GM21723 (cell line): ENCODE results near the gene UBIAD1.
"Not testable (repeated sequence)": the region's sequence is repeated elsewhere in the genome, so short reads cannot be mapped to it uniquely, and the experiment has no call there.

ENCODE experiments used
- ATAC-seq: cut with Tn5 transposase; IDR thresholded peaks from one replicate; pipeline ENCODE4 v1.9.1; 2021; ENCODE audit warnings: mild to moderate bottlenecking, moderate library complexity; ENCODE audit not compliant: unreplicated experiment

Gene UBIAD1

GRCh38 chr1:11279630-11280029 lies 6.6 kb downstream of the UBIAD1 start:
- ATAC-seq = no peak

GRCh38 chr1:11280719-11281376 lies 7.8 kb downstream of the UBIAD1 start:
- no peak for ATAC-seq

GRCh38 chr1:11281518-11282331 lies 8.7 kb downstream of the UBIAD1 start:
- ATAC-seq = no peak

GRCh38 chr1:11283151-11283550 lies 10.2 kb downstream of the UBIAD1 start:
- no peak for ATAC-seq

- ATAC-seq = no peak
Observed at GRCh38 chr1:11284784-11285183, 11.8 kb downstream of the UBIAD1 start.

GRCh38 chr1:11285883-11286734 lies 13.1 kb downstream of the UBIAD1 start:
- ATAC-seq = no peak

GRCh38 chr1:11286735-11287410 lies 13.9 kb downstream of the UBIAD1 start:
- ATAC-seq = no peak

- no peak for ATAC-seq
Observed at GRCh38 chr1:11289064-11289463, 16.1 kb downstream of the UBIAD1 start.

GRCh38 chr1:11291049-11291448 lies 18.1 kb downstream of the UBIAD1 start:
- ATAC-seq = no peak

GRCh38 chr1:11293856-11294255 lies 20.9 kb downstream of the UBIAD1 start:
- no peak for ATAC-seq

- ATAC-seq = no peak
Observed at GRCh38 chr1:11294951-11295350, 22.0 kb downstream of the UBIAD1 start.

- no peak for ATAC-seq
Observed at GRCh38 chr1:11295905-11296304, 22.9 kb downstream of the UBIAD1 start.

- ATAC-seq = not testable (repeated sequence)
Observed at GRCh38 chr1:11297774-11298173, 24.8 kb downstream of the UBIAD1 start.

GRCh38 chr1:11298390-11299224 lies 25.6 kb downstream of the UBIAD1 start:
- no peak for ATAC-seq

- ATAC-seq = no peak
Observed at GRCh38 chr1:11299225-11299574, 26.2 kb downstream of the UBIAD1 start.

GRCh38 chr1:11301601-11302000 lies 28.6 kb downstream of the UBIAD1 start:
- no peak for ATAC-seq

- ATAC-seq = no peak
Observed at GRCh38 chr1:11302366-11302765, 29.4 kb downstream of the UBIAD1 start.

- ATAC-seq = not testable (repeated sequence)
Observed at GRCh38 chr1:11305516-11305915, 32.5 kb downstream of the UBIAD1 start.

- no peak for ATAC-seq
Observed at GRCh38 chr1:11307852-11308251, 34.9 kb downstream of the UBIAD1 start.

GRCh38 chr1:11308699-11309224 lies 35.8 kb downstream of the UBIAD1 start:
- no peak for ATAC-seq
